Heart left ventricle (tissue), 13 donors: ENCODE measurements around the gene ANO5.

Source experiments
- CTCF ChIP-seq, 12 donors: fragments of 200-600 bp; sonication (generic) in 4 of 12; IDR thresholded peaks; one replicate each; pipeline versions ENCODE4 v1.5.0 to v1.8.0; 2018 to 2022; ENCODE audit warnings: antibody characterized with exemption in 12 of 12, mild to moderate bottlenecking in 5 of 12
- POLR2A ChIP-seq, 2 donors: fragments of 450-650 bp; IDR thresholded peaks; one replicate each; pipeline ENCODE4 v1.6.1; 2017; ENCODE audit warnings: antibody characterized with exemption in 2 of 2, mild to moderate bottlenecking in 2 of 2, moderate library complexity in 2 of 2
- donor health status: ischemic (EF 13 %, LVEDD 7.1; RV severe dilation, severe dysfunction).
- donor health status: DM: no; HTN: yes; CAD: no.
- donor health status: DM: no; HTN: no; CAD: no.
- donor health status: ischemic (EF 25% LVEDD 6.9; RV normal size, moderate dysfunction).
- donor health status: ischemic (EF 25% LVEDD 5.7; RV mildly dilated, moderate dysfunction).
- donor health status: ischemic (EF 35%, LVEDD 5.7; RV mildly dilated, moderate dysfunction).
- donor health status: nonischemic (EF 11% LVEDD 7.7; RV severe dilation, severe dysfunction).
- donor health status: DM: yes; HTN: yes; CAD: no.
- donor health status: PGD.
- donor health status: ischemic (EF 29% LVEDD 5.4; RV normal size, mild dysfunction).
- donor health status: nonischemic (EF 23%, LVEDD 6.1; RV moderate dilation, normal function).

GRCh38 chr11:22194306-22194705, 1.4 kb downstream of the ANO5 start:
- TF ChIP-seq CTCF (IDR thresholded peaks at IDR 0.05) (no peak), POLR2A (IDR thresholded peaks at IDR 0.05) (no peak)
